Stomach (tissue), 9 donors: Measurements from ENCODE around the gene CMIP. TPM values are rescaled to one million over a fixed set of nuclear protein-coding genes. Genes with fewer than 3 reads are reported as not detected.

Source experiments
- DNase-seq, 2 donors: peaks; one replicate each; pipeline versions ENCODE4 v3.0.0 to v3.0.0-alpha.2; 2013 to 2019
- H3K27ac ChIP-seq, 5 donors: fragments of 200-600 bp in 4 of 5; sonication (generic) in 4 of 5; one replicate each; pipeline ENCODE4 v1.5.1; 2013 to 2019; ENCODE audit warnings: mild to moderate bottlenecking in 1 of 5, moderate library complexity in 1 of 5
- H3K27me3 ChIP-seq, 3 donors: fragments of 200-600 bp; sonication (generic); one replicate each; pipeline ENCODE4 v1.5.1; 2017 to 2019; ENCODE audit warnings: mixed run types in 1 of 3
- H3K36me3 ChIP-seq, 4 donors: fragments of 200-600 bp; sonication (generic); 1 replicate in 3 of 4; 2 replicates in 1 of 4; pipeline ENCODE4 v1.5.1; 2016 to 2019
- H3K4me1 ChIP-seq, 4 donors: fragments of 200-600 bp; sonication (generic); one replicate each; pipeline ENCODE4 v1.5.1; 2016 to 2019
- H3K4me3 ChIP-seq, 4 donors: fragments of 200-600 bp; sonication (generic) in 3 of 4; one replicate each; pipeline ENCODE4 v1.5.1; 2016 to 2019; ENCODE audit warnings: mild to moderate bottlenecking in 1 of 4
- H3K9me3 ChIP-seq, 4 donors: fragments of 200-600 bp; sonication (generic); one replicate each; pipeline ENCODE4 v1.5.1; 2016 to 2019
- CTCF ChIP-seq, 7 experiments: fragments of 450-650 bp in 4 of 7; fragments of 200-600 bp in 3 of 7; sonication (generic) in 3 of 7; IDR thresholded peaks; one replicate each; pipeline ENCODE4 v1.5.1; 2016 to 2019; ENCODE audit warnings: antibody characterized with exemption in 7 of 7, control low read depth in 2 of 7, mild to moderate bottlenecking in 1 of 7
- EP300 ChIP-seq: sonication (generic); formaldehyde crosslinking; IDR thresholded peaks from one replicate; pipeline ENCODE4 v1.6.1; 2017; ENCODE audit warnings: antibody characterized with exemption
- POLR2A ChIP-seq, 4 donors: fragments of 450-650 bp; IDR thresholded peaks; one replicate each; pipeline ENCODE4 v1.6.1; 2016; ENCODE audit warnings: antibody characterized with exemption in 4 of 4, control low read depth in 2 of 4, mild to moderate bottlenecking in 1 of 4, moderate library complexity in 1 of 4
- POLR2AphosphoS5 ChIP-seq, 3 donors: sonication (generic); formaldehyde crosslinking; IDR thresholded peaks; one replicate each; pipeline ENCODE4 v1.6.1; 2016; ENCODE audit warnings: antibody characterized with exemption in 3 of 3
- WGBS, 5 donors: extraction: QIAGEN DNeasy Blood & Tissue Kit in 3 of 5; methylation state at CpG; one replicate each; pipeline versions ENCODE4 v1.1.5 to v1.1.7; 2013 to 2018; 5-methylcytosine and 5-hydroxymethylcytosine counted together
- intact Hi-C: fragments of 100-400 bp; cut with DNase I; formaldehyde crosslinking; loops from one replicate; pipeline ENCODE4 v1.15.1; 2023; ENCODE audit warnings: low total_unique reads
- polyA plus RNA-seq, 3 donors: library from polyadenylated mRNA; stranded (reverse); fragments of 200-250 nt; gene quantifications; one replicate each; pipeline ENCODE4 v1.2.3, GENCODE V29; 2013
- total RNA-seq, 5 donors: library from RNA; depleted of rRNA; stranded (reverse); fragments of >200 nt; gene quantifications; one replicate each; pipeline versions ENCODE4 v1.1.0 to v1.2.3, GENCODE V29; 2014 to 2016
- donor health status: healthy with polysubstance abuse.
- donor health status: Bipolar disorder and iron deficiency.
- donor health status: healthy.

The CMIP gene
- total and polyA plus RNA-seq, 8 donors: 11.1 to 71.0 (median 31.2) TPM

DNA sequence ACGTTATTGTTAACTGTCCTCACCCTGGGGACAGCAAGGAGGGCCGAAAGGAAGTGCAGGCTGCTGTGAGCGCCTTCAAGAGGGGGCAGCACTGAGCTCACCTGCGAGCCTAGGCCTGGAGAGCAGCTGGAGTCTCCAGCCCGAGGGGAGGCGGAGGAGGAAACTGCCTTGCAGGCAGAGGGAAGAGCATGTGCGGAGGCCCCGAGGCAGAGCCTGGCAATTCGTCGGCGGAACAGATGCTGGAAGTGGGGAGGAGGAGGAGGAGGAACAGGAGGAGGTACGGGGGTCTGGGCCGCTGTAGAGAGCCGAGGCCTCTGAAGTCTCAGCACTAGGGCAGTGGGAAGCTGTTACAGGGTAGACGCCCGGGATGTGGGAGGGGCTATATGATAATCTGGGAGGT is 284.8 kb downstream of the CMIP start:
- Histone ChIP-seq H3K27ac (peak overlapping the region in 2 of 5 donors; percentile 11 to 76), H3K4me3 (no peak overlapping the region), H3K4me1 (peaks cover 12 to 19% (median 16%) of the 10 kb centered on the region in 4 donors), H3K9me3 (no peaks in the 10 kb centered on the region), H3K27me3 (no peaks in the 10 kb centered on the region), H3K36me3 (no peaks in the 10 kb centered on the region)
- 83 to 91% (median 89%) methylated on average over 16 of the region's 16 CpGs for WGBS, 5 donors
- intact Hi-C loops: loop anchor here (10.0 kb wide), 2 partner anchors 115 to 325 kb away; no protein-coding TSS in a partner anchor
- DNase-seq: no peak
- TF ChIP-seq POLR2A (IDR thresholded peaks at IDR 0.05): no peak
- no peak for TF ChIP-seq POLR2AphosphoS5 (IDR thresholded peaks at IDR 0.05)
- no peak for TF ChIP-seq EP300
- no peak for TF ChIP-seq CTCF (IDR thresholded peaks at IDR 0.05)

GRCh38 chr16:81730090-81731051 is 285.8 kb downstream of the CMIP start:
- peak overlapping the region; percentile 40 to 44 (median 42) for H3K4me3 ChIP-seq
- H3K36me3 ChIP-seq: no peaks in the 10 kb centered on the region
- 9 to 14% (median 10%) methylated on average over 37 to 47 of the region's 47 CpGs for WGBS, 5 donors
- H3K27me3 ChIP-seq: no peaks in the 10 kb centered on the region
- H3K9me3 ChIP-seq: no peaks in the 10 kb centered on the region
- peak in 5 of 7 experiments; percentile 38 to 68 (median 64) for TF ChIP-seq CTCF (IDR thresholded peaks at IDR 0.05)
- no peak for TF ChIP-seq POLR2A (IDR thresholded peaks at IDR 0.05)
- no peak for TF ChIP-seq EP300
- TF ChIP-seq POLR2AphosphoS5 (IDR thresholded peaks at IDR 0.05): peak in 2 of 3 donors; percentile 28
- intact Hi-C loops: loop anchor here (5.0 kb wide), 1 partner anchor 368 kb away; no protein-coding TSS in a partner anchor
- peak overlapping the region; percentile 28 to 79 (median 76) for H3K27ac ChIP-seq
- H3K4me1 ChIP-seq: peaks cover 12 to 19% (median 16%) of the 10 kb centered on the region in 4 donors
- peak; percentile 89 to 96 for DNase-seq

GRCh38 chr16:81731649-81732048 is 287.0 kb downstream of the CMIP start:
- TF ChIP-seq POLR2A (IDR thresholded peaks at IDR 0.05) (no peak), EP300 (no peak), POLR2AphosphoS5 (IDR thresholded peaks at IDR 0.05) (no peak), CTCF (IDR thresholded peaks at IDR 0.05) (no peak)
- Histone ChIP-seq H3K36me3 (no peaks in the 10 kb centered on the region), H3K27me3 (no peaks in the 10 kb centered on the region), H3K27ac (peak overlapping the region in 2 of 5 donors; percentile 16 to 73), H3K4me3 (no peak overlapping the region), H3K9me3 (no peaks in the 10 kb centered on the region), H3K4me1 (peaks cover 12 to 19% (median 16%) of the 10 kb centered on the region in 4 donors)
- 88 to 99% (median 90%) methylated on average over 8 of the region's 8 CpGs for WGBS, 5 donors
- no peak for DNase-seq
- intact Hi-C loops: loop anchor here (5.0 kb wide), 1 partner anchor 369 kb away; no protein-coding TSS in a partner anchor

GRCh38 chr16:81732699-81733098 is 288.1 kb downstream of the CMIP start:
- 80 to 100% (median 100%) methylated on average over 1 of the region's 1 CpG for WGBS, 5 donors
- intact Hi-C loops: loop anchor here (5.0 kb wide), 1 partner anchor 370 kb away; no protein-coding TSS in a partner anchor
- no peaks in the 10 kb centered on the region for H3K27me3 ChIP-seq

More at GRCh38 chr16:81732699-81733098, 288.1 kb downstream of the CMIP start:
- no peak for DNase-seq
- no peaks in the 10 kb centered on the region for H3K9me3 ChIP-seq
- TF ChIP-seq EP300: no peak
- no peak for TF ChIP-seq POLR2AphosphoS5 (IDR thresholded peaks at IDR 0.05)
- no peak for TF ChIP-seq CTCF (IDR thresholded peaks at IDR 0.05)
- TF ChIP-seq POLR2A (IDR thresholded peaks at IDR 0.05): no peak
- H3K4me3 ChIP-seq: no peak overlapping the region
- no peak overlapping the region for H3K27ac ChIP-seq
- H3K36me3 ChIP-seq: no peaks in the 10 kb centered on the region
- peaks cover 14 to 23% (median 20%) of the 10 kb centered on the region in 4 donors for H3K4me1 ChIP-seq
